HepG2 (cell line): ENCODE measurements around the gene SEH1L. TPM values are rescaled to one million over a fixed set of nuclear protein-coding genes. Genes with fewer than 3 reads are reported as not detected.

Experiments used
- CREBL2 ChIP-seq: sonication (generic); formaldehyde crosslinking; IDR thresholded peaks from 2 replicates; pipeline ENCODE4 v1.8.1; 2023; ENCODE audit warnings: missing genetic modification reagents, mild to moderate bottlenecking, borderline replicate concordance
- FOXK1 ChIP-seq: sonication (generic); formaldehyde crosslinking; IDR thresholded peaks from 2 replicates; pipeline ENCODE4 v1.4.0; 2020; ENCODE audit warnings: low read depth, missing genetic modification reagents, borderline replicate concordance
- HIC2 ChIP-seq: sonication (generic); formaldehyde crosslinking; IDR thresholded peaks from 2 replicates; pipeline ENCODE4 v1.9.0; 2022; ENCODE audit warnings: low read depth, missing genetic modification reagents
- HNRNPL ChIP-seq: fragments of 200-400 bp; formaldehyde crosslinking; IDR thresholded peaks from 2 replicates; pipeline ENCODE4 v1.6.1; 2017; ENCODE audit warnings: mild to moderate bottlenecking, low read depth, low read length
- KLF16 ChIP-seq, 2 experiments: sonication (generic) in 1 of 2; formaldehyde crosslinking in 1 of 2; IDR thresholded peaks; 2 replicates each; pipeline versions ENCODE4 v1.6.1 to v1.8.0; 2016 to 2023; ENCODE audit warnings: missing genetic modification reagents in 2 of 2, missing compliant biosample characterization in 1 of 2
- NFYC ChIP-seq: IDR thresholded peaks from 2 replicates; pipeline ENCODE4 v1.6.1; 2016; ENCODE audit warnings: missing genetic modification reagents, missing compliant biosample characterization
- PRDM10 ChIP-seq: sonication (generic); formaldehyde crosslinking; IDR thresholded peaks from 2 replicates; pipeline ENCODE4 v1.4.0; 2020; ENCODE audit warnings: low read depth, missing genetic modification reagents
- SETDB1 ChIP-seq: sonication (generic); formaldehyde crosslinking; IDR thresholded peaks from 2 replicates; pipeline ENCODE4 v1.5.1; 2020; ENCODE audit warnings: missing genetic modification reagents, mild to moderate bottlenecking, borderline replicate concordance
- ZBTB37 ChIP-seq: sonication (generic); formaldehyde crosslinking; IDR thresholded peaks from 2 replicates; pipeline ENCODE4 v1.4.0; 2020; ENCODE audit warnings: mild to moderate bottlenecking, missing genetic modification reagents
- ZFP36L1 ChIP-seq: sonication (generic); formaldehyde crosslinking; IDR thresholded peaks from 2 replicates; pipeline ENCODE4 v1.8.0; 2022; ENCODE audit warnings: mild to moderate bottlenecking, missing genetic modification reagents, moderate library complexity
- ZNF275 ChIP-seq: sonication (generic); formaldehyde crosslinking; IDR thresholded peaks from 2 replicates; pipeline ENCODE4 v1.8.0; 2022; ENCODE audit warnings: missing genetic modification reagents, mild to moderate bottlenecking, inconsistent platforms, borderline replicate concordance
- ZNF280B ChIP-seq: sonication (generic); formaldehyde crosslinking; IDR thresholded peaks from 2 replicates; pipeline ENCODE4 v1.5.0; 2020; ENCODE audit warnings: missing genetic modification reagents, mild to moderate bottlenecking, borderline replicate concordance
- ZNF615 ChIP-seq: sonication (generic); formaldehyde crosslinking; IDR thresholded peaks from 2 replicates; pipeline ENCODE4 v1.5.0; 2020; ENCODE audit warnings: mild to moderate bottlenecking, missing genetic modification reagents, borderline replicate concordance
- ZNF749 ChIP-seq: sonication (generic); formaldehyde crosslinking; IDR thresholded peaks from 2 replicates; pipeline ENCODE4 v1.8.0; 2022; ENCODE audit warnings: mild to moderate bottlenecking, missing genetic modification reagents, moderate library complexity, borderline replicate concordance
- polyA plus RNA-seq, 8 experiments: library from polyadenylated mRNA; depleted of rRNA in 3 of 8; stranded (reverse) in 7 of 8; unstranded in 1 of 8; fragments of >200 nt; fragmentation: Illumina TruSeq in 4 of 8; extraction: Trizol in 4 of 8; gene quantifications; 2 replicates each; pipeline versions ENCODE4 v1.2.1 to v1.2.3, GENCODE V29; 2011 to 2016; ENCODE audit warnings: low read depth in 4 of 8, missing spikeins in 1 of 8, mixed read lengths in 1 of 8; ENCODE audit not compliant: insufficient read depth in 1 of 8
- total RNA-seq, 5 experiments: library from RNA; depleted of rRNA; stranded (reverse); fragments of >200 nt; fragmentation: Illumina TruSeq; extraction: Trizol; gene quantifications; 2 replicates each; pipeline ENCODE4 v1.2.3, GENCODE V29; 2016; ENCODE audit warnings: low read depth in 1 of 5

SEH1L gene
- total and polyA plus RNA-seq, 2 of the 13 experiments (the other 11 are each of a cell fraction or from before 2014, with no cell fraction given) = 59.6 to 63.5 TPM

GRCh38 chr18:12990967-12991820 lies 43.4 kb downstream of the SEH1L start, which contains the start of gene CEP192 (continued):
- TF ChIP-seq PRDM10 (CRISPR knock-in tag) = 0 out of 2 replicates have a peak, but pooled peaks have one; percentile 22
- peak in 1 of 2 experiments; percentile 75; a peak in 1 of 4 replicates for TF ChIP-seq KLF16 (CRISPR knock-in tag; IDR thresholded peaks at IDR 0.05)
- TF ChIP-seq SETDB1 = peak; percentile 38; the same call in 1 of the 2 replicates
- no peak for TF ChIP-seq ZBTB37
- no peak for TF ChIP-seq ZNF615
- TF ChIP-seq ZNF280B (CRISPR knock-in tag) = no peak; the same call in 1 of the 2 replicates
- peak; percentile 54; the same call in 1 of the 2 replicates for TF ChIP-seq FOXK1
- 0 out of 2 replicates have a peak, but pooled peaks have one; percentile 23 for TF ChIP-seq HIC2 (CRISPR knock-in tag)
- peak; percentile 91 for TF ChIP-seq ZFP36L1 (CRISPR knock-in tag)
- peak; percentile 97 for TF ChIP-seq NFYC (CRISPR knock-in tag)
- peak; percentile 90 for TF ChIP-seq ZNF749 (CRISPR knock-in tag)
- TF ChIP-seq CREBL2 (CRISPR knock-in tag) = peak; percentile 69; the same call in 1 of the 2 replicates
- 0 out of 2 replicates have a peak, but pooled peaks have one; percentile 18 for TF ChIP-seq HNRNPL
- peak; percentile 29; the same call in 1 of the 2 replicates for TF ChIP-seq ZNF275 (CRISPR knock-in tag)
